K562 (cell line): ENCODE results near the gene MCM9. TPM values are rescaled to one million over a fixed set of nuclear protein-coding genes. Genes with fewer than 3 reads are reported as not detected.

Source experiments
- BMI1 ChIP-seq: fragments of 150-350 bp; IDR thresholded peaks from 2 replicates; pipeline ENCODE4 v1.6.1; 2014; ENCODE audit warnings: low read length
- ELF1 ChIP-seq: fragments of 200-800 bp; sonication (Bioruptor generic); IDR thresholded peaks from 2 replicates; pipeline ENCODE4 v1.6.1; 2016; ENCODE audit warnings: missing genetic modification characterization, missing compliant biosample characterization
- ERF ChIP-seq: fragments of 450-650 bp; formaldehyde crosslinking; IDR thresholded peaks from 2 replicates; pipeline ENCODE4 v1.4.0; 2020; ENCODE audit warnings: mild to moderate bottlenecking, mixed read lengths
- ESRRA ChIP-seq: fragments of 450-650 bp; IDR thresholded peaks from 2 replicates; pipeline ENCODE4 v1.6.1; 2014; ENCODE audit warnings: low read depth, mild to moderate bottlenecking, moderate library complexity, borderline replicate concordance
- GABPA ChIP-seq: fragments of 200-800 bp; sonication (Bioruptor generic); conservative IDR thresholded peaks from 2 replicates; pipeline ENCODE4 v1.6.1; 2016; ENCODE audit warnings: low read depth, missing genetic modification characterization, missing compliant biosample characterization
- GABPB1 ChIP-seq: sonication (generic); formaldehyde crosslinking; IDR thresholded peaks from 2 replicates; pipeline ENCODE4 v1.8.0; 2022; ENCODE audit warnings: mild to moderate bottlenecking, missing genetic modification reagents
- HNRNPLL ChIP-seq: fragments of 200-400 bp; formaldehyde crosslinking; IDR thresholded peaks from 2 replicates; pipeline ENCODE4 v1.6.1; 2017; ENCODE audit warnings: low read length, low read depth, mild to moderate bottlenecking; ENCODE audit not compliant: poor library complexity, severe bottlenecking
- MEIS2 ChIP-seq: fragments of 450-650 bp; IDR thresholded peaks from 2 replicates; pipeline ENCODE4 v1.6.1; 2014; ENCODE audit warnings: mild to moderate bottlenecking; ENCODE audit not compliant: partially characterized antibody
- NR4A1 ChIP-seq, 2 experiments: fragments of 250-450 bp in 1 of 2; fragments of 450-650 bp in 1 of 2; sonication (Bioruptor Pico) in 1 of 2; IDR thresholded peaks; 2 replicates each; pipeline versions ENCODE4 v1.4.0 to v1.6.1; 2016 to 2020; ENCODE audit warnings: mild to moderate bottlenecking in 2 of 2, missing compliant biosample characterization in 1 of 2, missing genetic modification characterization in 1 of 2, moderate library complexity in 1 of 2
- NRF1 ChIP-seq, 2 experiments: fragments of 450-650 bp; IDR thresholded peaks in 1 of 2; conservative IDR thresholded peaks in 1 of 2; 2 replicates each; pipeline ENCODE4 v1.6.1; 2014; ENCODE audit warnings: mild to moderate bottlenecking in 2 of 2
- POLR2AphosphoS5 ChIP-seq: IDR thresholded peaks from 2 replicates; pipeline ENCODE4 v1.6.1; 2011; ENCODE audit warnings: mild to moderate bottlenecking, low read depth, low read length, moderate library complexity; ENCODE audit not compliant: control insufficient read depth, insufficient read depth
- POLR3A ChIP-seq: IDR thresholded peaks from 2 replicates; pipeline ENCODE4 v1.6.1; 2011; ENCODE audit warnings: borderline replicate concordance, mild to moderate bottlenecking, moderate library complexity; ENCODE audit not compliant: insufficient read length, insufficient read depth; ENCODE audit errors: extremely low read depth
- SETDB1 ChIP-seq: IDR thresholded peaks from one replicate; pipeline ENCODE4 v1.6.1; 2012; ENCODE audit warnings: low read length, control low read depth, inconsistent platforms
- TAF9B ChIP-seq: fragments of 450-650 bp; IDR thresholded peaks from 2 replicates; pipeline ENCODE4 v1.6.1; 2018; ENCODE audit warnings: mild to moderate bottlenecking; ENCODE audit not compliant: partially characterized antibody
- TBP ChIP-seq: optimal IDR thresholded peaks from 2 replicates; pipeline ENCODE3; 2011; ENCODE audit warnings: low read depth, low read length, improper control_type of control experiment
- TGIF2 ChIP-seq: sonication (generic); formaldehyde crosslinking; IDR thresholded peaks from 2 replicates; pipeline ENCODE4 v1.8.1; 2022; ENCODE audit warnings: mild to moderate bottlenecking, missing genetic modification reagents, moderate library complexity
- ZBTB1 ChIP-seq: sonication (generic); formaldehyde crosslinking; IDR thresholded peaks from 2 replicates; pipeline ENCODE4 v1.8.1; 2023; ENCODE audit warnings: missing genetic modification reagents, low read depth, mild to moderate bottlenecking, borderline replicate concordance
- ZBTB17 ChIP-seq: fragments of 450-650 bp; formaldehyde crosslinking; IDR thresholded peaks from 2 replicates; pipeline ENCODE4 v1.4.0; 2020; ENCODE audit warnings: mild to moderate bottlenecking
- ZNF197 ChIP-seq: fragments of 200-800 bp; sonication (Bioruptor generic); IDR thresholded peaks from 2 replicates; pipeline ENCODE4 v1.6.1; 2016; ENCODE audit warnings: low read depth, missing genetic modification characterization, missing compliant biosample characterization
- ZNF316 ChIP-seq: fragments of 450-650 bp; IDR thresholded peaks from 2 replicates; pipeline ENCODE4 v1.6.1; 2016
- polyA plus RNA-seq, 8 experiments: library from polyadenylated mRNA; depleted of rRNA in 4 of 8; stranded (reverse) in 5 of 8; unstranded in 3 of 8; fragments of >200 nt; fragmentation: Nextera tagmentation in 2 of 8; fragmentation: Illumina TruSeq in 1 of 8; extraction: Ambion mirVana in 2 of 8; extraction: Trizol in 1 of 8; gene quantifications; 2 replicates each; pipeline versions ENCODE4 v1.2.1 to v1.2.3, GENCODE V29; 2011 to 2014; ENCODE audit warnings: inconsistent platforms in 1 of 8, missing spikeins in 1 of 8
- total RNA-seq, 7 experiments: library from RNA; depleted of rRNA in 6 of 7; stranded (reverse); fragments of >200 nt in 6 of 7; fragmentation: Illumina TruSeq in 2 of 7; extraction: Trizol in 2 of 7; gene quantifications; 2 replicates each; pipeline versions ENCODE4 v1.2.1 to v1.2.3, GENCODE V29; 2011 to 2021; ENCODE audit warnings: low replicate concordance in 1 of 7
- TF ChIP-seq, protein P1 (sequence below): fragments of 450-650 bp; IDR thresholded peaks from 2 replicates; pipeline ENCODE4 v1.6.1; 2016; ENCODE audit warnings: borderline replicate concordance
- TF ChIP-seq, protein P2 (sequence below): fragments of 150-350 bp; conservative IDR thresholded peaks from 2 replicates; pipeline ENCODE4 v1.6.1; 2014; ENCODE audit warnings: low read length

MCM9 gene
- total and polyA plus RNA-seq, 9 of the 15 experiments (the other 6 are each of a cell fraction or from before 2014, with no cell fraction given) = 4.8 to 16.7 (median 11.6) TPM

DNA sequence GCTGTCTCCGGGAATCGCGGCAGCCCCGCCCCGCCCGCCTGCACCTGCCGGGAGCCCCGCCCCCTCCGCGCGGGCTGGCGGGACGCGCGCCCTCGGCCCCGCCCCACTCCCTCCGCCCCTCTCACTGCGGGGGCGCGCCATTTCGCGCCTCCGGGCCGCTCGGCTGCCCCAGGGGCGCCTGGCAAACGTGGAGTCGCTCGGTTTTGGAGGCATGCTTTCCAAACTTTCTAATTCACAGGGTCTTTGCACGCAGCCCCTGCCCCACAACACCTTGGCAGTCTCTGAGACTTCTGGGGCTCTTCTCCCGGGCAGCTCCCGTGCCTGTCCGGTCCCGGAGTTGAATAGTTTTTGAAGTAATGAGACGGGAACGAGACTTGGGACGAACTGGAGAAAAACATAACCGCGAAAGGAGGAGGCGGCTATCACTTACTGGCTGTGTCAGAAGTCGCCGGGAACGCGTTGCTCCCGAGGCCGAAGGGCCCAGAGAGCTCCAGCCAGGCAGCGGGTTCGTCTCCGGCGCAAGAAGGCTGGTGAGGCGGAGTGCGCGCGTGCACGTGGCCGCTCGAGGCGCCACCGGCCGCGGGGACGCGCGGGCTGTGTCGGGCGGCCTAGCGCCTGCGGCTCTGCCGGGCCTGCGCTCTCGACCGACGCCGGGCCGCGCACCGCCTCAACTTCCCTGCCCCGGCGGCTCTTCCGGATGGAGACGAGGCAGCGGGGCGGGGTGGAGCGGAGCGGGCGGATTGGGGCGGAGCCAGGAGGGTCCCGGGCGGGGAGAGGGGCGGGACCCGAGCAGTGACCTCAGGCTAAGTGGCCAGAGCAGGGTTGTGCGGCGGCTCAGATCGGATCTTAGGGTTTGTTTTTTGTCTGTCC lies at the start of gene MCM9 (continued):
- TF ChIP-seq NRF1 (conservative IDR thresholded peaks at IDR 0.05 in 1 of 2, IDR thresholded peaks at IDR 0.05 in 1 of 2) (peak; percentile 90 to 92), ELF1 (peak; percentile 72), SETDB1 (no peak), TGIF2 (no peak), BMI1 (no peak), TAF9B (peak; percentile 40), ESRRA (peak; percentile 36; the same call in 1 of the 2 replicates), GABPA (tag) (peak; percentile 80), TBP (peak; percentile 61), ZNF197 (peak; percentile 31; the same call in 1 of the 2 replicates), POLR3A (no peak), ERF (CRISPR knock-in tag) (peak; percentile 79; the same call in 1 of the 2 replicates), POLR2AphosphoS5 (peak; percentile 79), GABPB1 (CRISPR knock-in tag) (0 out of 2 replicates have a peak, but pooled peaks have one; percentile 26), NR4A1 (CRISPR knock-in tag; IDR thresholded peaks at IDR 0.05) (no peak), NR4A1 (tag; IDR thresholded peaks at IDR 0.05) (peak; percentile 51; the same call in 1 of the 2 replicates), ZBTB1 (CRISPR knock-in tag) (0 out of 2 replicates have a peak, but pooled peaks have one; percentile 82), ZBTB17 (CRISPR knock-in tag) (0 out of 2 replicates have a peak, but pooled peaks have one; percentile 35), ZNF316 (peak; percentile 21; the same call in 1 of the 2 replicates), MEIS2 (peak; percentile 56), HNRNPLL (peak; percentile 72)
- TF ChIP-seq, protein P1, sequence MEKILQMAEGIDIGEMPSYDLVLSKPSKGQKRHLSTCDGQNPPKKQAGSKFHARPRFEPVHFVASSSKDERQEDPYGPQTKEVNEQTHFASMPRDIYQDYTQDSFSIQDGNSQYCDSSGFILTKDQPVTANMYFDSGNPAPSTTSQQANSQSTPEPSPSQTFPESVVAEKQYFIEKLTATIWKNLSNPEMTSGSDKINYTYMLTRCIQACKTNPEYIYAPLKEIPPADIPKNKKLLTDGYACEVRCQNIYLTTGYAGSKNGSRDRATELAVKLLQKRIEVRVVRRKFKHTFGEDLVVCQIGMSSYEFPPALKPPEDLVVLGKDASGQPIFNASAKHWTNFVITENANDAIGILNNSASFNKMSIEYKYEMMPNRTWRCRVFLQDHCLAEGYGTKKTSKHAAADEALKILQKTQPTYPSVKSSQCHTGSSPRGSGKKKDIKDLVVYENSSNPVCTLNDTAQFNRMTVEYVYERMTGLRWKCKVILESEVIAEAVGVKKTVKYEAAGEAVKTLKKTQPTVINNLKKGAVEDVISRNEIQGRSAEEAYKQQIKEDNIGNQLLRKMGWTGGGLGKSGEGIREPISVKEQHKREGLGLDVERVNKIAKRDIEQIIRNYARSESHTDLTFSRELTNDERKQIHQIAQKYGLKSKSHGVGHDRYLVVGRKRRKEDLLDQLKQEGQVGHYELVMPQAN = peak; percentile 67; the same call in 1 of the 2 replicates
- TF ChIP-seq, protein P2, sequence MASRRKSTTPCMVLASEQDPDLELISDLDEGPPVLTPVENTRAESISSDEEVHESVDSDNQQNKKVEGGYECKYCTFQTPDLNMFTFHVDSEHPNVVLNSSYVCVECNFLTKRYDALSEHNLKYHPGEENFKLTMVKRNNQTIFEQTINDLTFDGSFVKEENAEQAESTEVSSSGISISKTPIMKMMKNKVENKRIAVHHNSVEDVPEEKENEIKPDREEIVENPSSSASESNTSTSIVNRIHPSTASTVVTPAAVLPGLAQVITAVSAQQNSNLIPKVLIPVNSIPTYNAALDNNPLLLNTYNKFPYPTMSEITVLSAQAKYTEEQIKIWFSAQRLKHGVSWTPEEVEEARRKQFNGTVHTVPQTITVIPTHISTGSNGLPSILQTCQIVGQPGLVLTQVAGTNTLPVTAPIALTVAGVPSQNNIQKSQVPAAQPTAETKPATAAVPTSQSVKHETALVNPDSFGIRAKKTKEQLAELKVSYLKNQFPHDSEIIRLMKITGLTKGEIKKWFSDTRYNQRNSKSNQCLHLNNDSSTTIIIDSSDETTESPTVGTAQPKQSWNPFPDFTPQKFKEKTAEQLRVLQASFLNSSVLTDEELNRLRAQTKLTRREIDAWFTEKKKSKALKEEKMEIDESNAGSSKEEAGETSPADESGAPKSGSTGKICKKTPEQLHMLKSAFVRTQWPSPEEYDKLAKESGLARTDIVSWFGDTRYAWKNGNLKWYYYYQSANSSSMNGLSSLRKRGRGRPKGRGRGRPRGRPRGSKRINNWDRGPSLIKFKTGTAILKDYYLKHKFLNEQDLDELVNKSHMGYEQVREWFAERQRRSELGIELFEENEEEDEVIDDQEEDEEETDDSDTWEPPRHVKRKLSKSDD = no peak
